Endothelial cell of umbilical vein (primary cell): ENCODE data around the gene IGFL3. TPM values are rescaled to one million over a fixed set of nuclear protein-coding genes. Genes with fewer than 3 reads are reported as not detected.
A peak's percentile ranks its signal among the peaks of the same experiment; 100 is the strongest.

ENCODE experiments used
- BruUV-seq: library from RNA; stranded (reverse); fragments of 400-500 nt; replicated peaks from 2 replicates; lab custom pipeline; 2021; lab: Mats Ljungman, UMichigan
- CTCF ChIA-PET: fragments of 300-600, 350-600 bp; sonication (Branson Sonifier 250); formaldehyde crosslinking; loops from one replicate; lab custom pipeline; 2021; ENCODE audit warnings: antibody characterized with exemption, inconsistent platforms; lab: Charles Lee
- POLR2A ChIA-PET: fragments of 300-600, 350-600 bp; sonication (Branson Sonifier 250); formaldehyde crosslinking; loops from one replicate; lab custom pipeline; 2021; ENCODE audit warnings: antibody characterized with exemption, inconsistent platforms; lab: Charles Lee
- DNase-seq: peaks from one replicate; pipeline ENCODE4 v3.0.0-alpha.2; 2011; ENCODE audit warnings: low read depth, low spot score
- FAIRE-seq: peaks from 2 replicates; lab custom pipeline; 2011; peaks lifted over from hg19 to GRCh38; lab: Jason Lieb, UNC
- H2AFZ ChIP-seq: 2 replicates; pipeline ENCODE4 v1.6.0; 2012; ENCODE audit warnings: low read depth, low read length, control low read depth, inconsistent platforms
- H3K27ac ChIP-seq: 2 replicates; pipeline ENCODE4 v1.5.1; 2011; ENCODE audit warnings: low read depth, mild to moderate bottlenecking, control low read depth, low read length, moderate library complexity; ENCODE audit not compliant: insufficient read depth
- H3K27me3 ChIP-seq, 2 experiments: 2 replicates each; pipeline versions ENCODE4 v1.6.0 to v1.6.1; 2011; ENCODE audit warnings: low read length in 2 of 2, mixed read lengths in 1 of 2; ENCODE audit not compliant: control insufficient read depth in 2 of 2, insufficient read depth in 2 of 2
- H3K36me3 ChIP-seq, 2 experiments: 2 replicates in 1 of 2; 3 replicates in 1 of 2; pipeline ENCODE4 v1.5.1; 2011; ENCODE audit warnings: low read length in 2 of 2, mild to moderate bottlenecking in 1 of 2, moderate library complexity in 1 of 2; ENCODE audit not compliant: control insufficient read depth in 2 of 2, insufficient read depth in 2 of 2; ENCODE audit errors: extremely low read depth in 1 of 2
- H3K4me1 ChIP-seq: 3 replicates; pipeline ENCODE4 v1.5.1; 2011; ENCODE audit warnings: mild to moderate bottlenecking, low read length; ENCODE audit not compliant: control insufficient read depth, insufficient read depth; ENCODE audit errors: extremely low read depth
- H3K4me2 ChIP-seq: 2 replicates; pipeline ENCODE4 v1.6.1; 2011; ENCODE audit warnings: low read length, control low read depth, mixed read lengths; ENCODE audit not compliant: insufficient read depth
- H3K4me3 ChIP-seq, 3 experiments: fragments of 200-600 bp in 1 of 3; sonication (generic), shearing (Covaris generic) in 1 of 3; replicated peaks in 1 of 3; 2 replicates each; pipeline ENCODE4 v1.5.1; 2011 to 2016; ENCODE audit warnings: control low read depth in 3 of 3, low read length in 3 of 3, mild to moderate bottlenecking in 2 of 3, inconsistent platforms in 1 of 3, low read depth in 1 of 3, moderate library complexity in 1 of 3; ENCODE audit not compliant: insufficient read depth in 1 of 3
- H3K79me2 ChIP-seq: 2 replicates; pipeline ENCODE4 v1.6.0; 2012; ENCODE audit warnings: low read length, inconsistent platforms; ENCODE audit not compliant: control insufficient read depth, insufficient read depth
- H3K9ac ChIP-seq: replicated peaks from 2 replicates; pipeline ENCODE3; 2011; ENCODE audit warnings: low read length, control low read depth; ENCODE audit not compliant: insufficient read depth; ENCODE audit errors: extremely low read depth
- H3K9me1 ChIP-seq: replicated peaks from 3 replicates; pipeline ENCODE4 v1.6.0; 2011; ENCODE audit warnings: mild to moderate bottlenecking, low read length; ENCODE audit not compliant: control insufficient read depth, insufficient read depth; ENCODE audit errors: extremely low read depth
- H3K9me3 ChIP-seq: replicated peaks from 2 replicates; pipeline ENCODE4 v1.5.1; 2012; ENCODE audit warnings: low read length, inconsistent platforms; ENCODE audit not compliant: control insufficient read depth, insufficient read depth
- H4K20me1 ChIP-seq: replicated peaks from 2 replicates; pipeline ENCODE3; 2011; ENCODE audit warnings: mild to moderate bottlenecking, low read length; ENCODE audit not compliant: control insufficient read depth, insufficient read depth; ENCODE audit errors: extremely low read depth
- EZH2 ChIP-seq: IDR thresholded peaks from 2 replicates; pipeline ENCODE4 v1.6.1; 2012; ENCODE audit warnings: borderline replicate concordance, low read depth, mild to moderate bottlenecking, moderate library complexity, low read length, inconsistent platforms; ENCODE audit not compliant: severe bottlenecking
- FOS ChIP-seq: IDR thresholded peaks from 2 replicates; pipeline ENCODE4 v1.6.1; 2011; ENCODE audit warnings: mild to moderate bottlenecking, low read length, moderate library complexity, borderline replicate concordance; ENCODE audit not compliant: insufficient read depth
- JUN ChIP-seq: IDR thresholded peaks from 2 replicates; pipeline ENCODE4 v1.6.1; 2011; ENCODE audit warnings: borderline replicate concordance, low read depth; ENCODE audit not compliant: insufficient read length, insufficient read depth
- MYC ChIP-seq: IDR thresholded peaks from one replicate; pipeline ENCODE4 v1.6.1; 2011; ENCODE audit warnings: mild to moderate bottlenecking, low read depth, low read length
- POLR2AphosphoS5 ChIP-seq: IDR thresholded peaks from 2 replicates; pipeline ENCODE4 v1.6.1; 2012; ENCODE audit warnings: low read depth, mild to moderate bottlenecking, control low read depth, low read length, moderate library complexity; ENCODE audit not compliant: insufficient read depth
- dilution Hi-C: fragments of 300-500 bp; cut with MboI; formaldehyde crosslinking; loops from one replicate; pipeline ENCODE4 v1.15.0; 2019; ENCODE audit warnings: low sequenced_read_pairs; ENCODE audit not compliant: extremely low pct_ligation_motif_present
- intact Hi-C: fragments of 100-400 bp; cut with micrococcal nuclease; formaldehyde crosslinking; loops from one replicate; pipeline ENCODE4 v1.10.0; 2022
- polyA plus RNA-seq, 4 experiments: library from polyadenylated mRNA; depleted of rRNA in 3 of 4; stranded (reverse) in 3 of 4; unstranded in 1 of 4; fragments of >200 nt; gene quantifications; 2 replicates each; pipeline versions ENCODE4 v1.2.1 to v1.2.3, GENCODE V29; 2011 to 2012; ENCODE audit warnings: missing spikeins in 1 of 4
- total RNA-seq: library from RNA; stranded (reverse); gene quantifications from 2 replicates; pipeline ENCODE4 v1.2.3, GENCODE V29; 2021
- TF ChIP-seq, protein P1 (sequence below), 2 donors: IDR thresholded peaks; 1 replicate in 1 of 2; 2 replicates in 1 of 2; pipeline ENCODE4 v1.5.1; 2011; ENCODE audit warnings: low read length in 2 of 2, mild to moderate bottlenecking in 2 of 2, moderate library complexity in 2 of 2, control low read depth in 1 of 2, inconsistent platforms in 1 of 2, low read depth in 1 of 2; ENCODE audit not compliant: insufficient read depth in 1 of 2; ENCODE audit errors: extremely low read depth in 1 of 2

The IGFL3 gene
- total and polyA plus RNA-seq, 2 donors (not counting 3 experiments of a cell fraction or from before 2014, with no cell fraction given) = not detected

DNA sequence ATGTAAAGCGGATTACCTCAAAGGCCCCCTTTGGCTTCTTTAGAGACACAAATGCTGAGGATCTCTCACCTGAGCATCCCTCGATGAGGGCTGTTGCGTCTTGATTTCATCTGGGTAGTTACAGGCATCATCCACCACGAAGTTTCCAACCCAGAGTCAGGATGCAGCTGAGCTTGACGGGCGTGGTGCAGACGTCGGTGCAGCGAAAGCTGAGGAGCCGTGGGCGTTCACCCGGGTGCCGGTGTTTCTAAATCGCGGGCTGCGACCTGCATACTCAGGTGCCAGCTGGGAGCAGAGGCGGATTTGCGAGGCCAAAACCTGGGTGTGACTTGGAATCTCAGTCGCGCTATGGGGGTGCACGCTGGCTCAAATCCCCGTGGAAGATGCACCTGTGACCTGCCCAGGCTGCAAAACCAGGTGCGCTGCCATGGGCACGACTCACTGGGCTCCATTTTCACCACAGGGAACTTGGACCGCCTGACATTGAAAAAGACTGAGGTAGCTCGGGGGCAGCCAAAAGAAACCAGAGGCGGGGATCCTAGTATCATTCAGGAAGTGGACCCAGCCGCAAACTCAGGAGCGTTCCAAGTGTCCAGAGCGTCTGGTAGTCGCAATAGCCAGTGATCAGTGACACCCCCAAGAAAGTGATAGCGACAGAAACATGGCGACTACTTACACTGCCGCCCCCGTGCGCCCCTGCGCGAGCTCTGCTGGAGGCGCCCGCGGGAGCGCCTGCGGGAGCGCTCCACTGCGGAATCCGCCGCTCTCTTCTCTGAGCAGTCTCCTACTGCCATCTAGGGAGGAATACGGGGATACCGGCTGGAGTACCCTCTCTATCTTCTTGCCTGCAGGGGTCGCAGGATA, 47.3 kb downstream of the IGFL3 start:
- no peak overlapping the region for H3K9ac ChIP-seq
- no peaks in the 10 kb centered on the region for H3K9me1 ChIP-seq
- H4K20me1 ChIP-seq = no peaks in the 10 kb centered on the region
- peak overlapping the region; percentile 18 for H3K4me2 ChIP-seq
- no peak overlapping the region for H3K27ac ChIP-seq
- peak overlapping the region in 1 of 3 experiments; percentile 17 for H3K4me3 ChIP-seq
- H3K27me3 ChIP-seq = peaks cover 31 to 45% of the 10 kb centered on the region in 2 experiments
- FAIRE-seq = peak; percentile 77
- no peaks in the 10 kb centered on the region for H3K36me3 ChIP-seq
- no TSS peak for BruUV-seq
- intact Hi-C loops = loop anchor here (1.0 kb wide), 1 partner anchor 48 kb away; no protein-coding TSS in a partner anchor
- H3K9me3 ChIP-seq = no peaks in the 10 kb centered on the region
- DNase-seq = peak; percentile 82
- H2AFZ ChIP-seq = no peak overlapping the region
- H3K79me2 ChIP-seq = no peaks in the 10 kb centered on the region
- CTCF ChIA-PET = interaction anchor here (0.6 to 7.7 kb wide), 33 partner anchors 9 to 262 kb away, joined by 3 to 460 read pairs (median 3); partner anchors contain the start of genes IGFL4, IRF2BP1, PGLYRP1 and RSPH6A
- peaks cover 4% of the 10 kb centered on the region for H3K4me1 ChIP-seq
- POLR2A ChIA-PET = no interaction called here
- TF ChIP-seq, protein P1, sequence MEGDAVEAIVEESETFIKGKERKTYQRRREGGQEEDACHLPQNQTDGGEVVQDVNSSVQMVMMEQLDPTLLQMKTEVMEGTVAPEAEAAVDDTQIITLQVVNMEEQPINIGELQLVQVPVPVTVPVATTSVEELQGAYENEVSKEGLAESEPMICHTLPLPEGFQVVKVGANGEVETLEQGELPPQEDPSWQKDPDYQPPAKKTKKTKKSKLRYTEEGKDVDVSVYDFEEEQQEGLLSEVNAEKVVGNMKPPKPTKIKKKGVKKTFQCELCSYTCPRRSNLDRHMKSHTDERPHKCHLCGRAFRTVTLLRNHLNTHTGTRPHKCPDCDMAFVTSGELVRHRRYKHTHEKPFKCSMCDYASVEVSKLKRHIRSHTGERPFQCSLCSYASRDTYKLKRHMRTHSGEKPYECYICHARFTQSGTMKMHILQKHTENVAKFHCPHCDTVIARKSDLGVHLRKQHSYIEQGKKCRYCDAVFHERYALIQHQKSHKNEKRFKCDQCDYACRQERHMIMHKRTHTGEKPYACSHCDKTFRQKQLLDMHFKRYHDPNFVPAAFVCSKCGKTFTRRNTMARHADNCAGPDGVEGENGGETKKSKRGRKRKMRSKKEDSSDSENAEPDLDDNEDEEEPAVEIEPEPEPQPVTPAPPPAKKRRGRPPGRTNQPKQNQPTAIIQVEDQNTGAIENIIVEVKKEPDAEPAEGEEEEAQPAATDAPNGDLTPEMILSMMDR (IDR thresholded peaks at IDR 0.05; ENCODE audit: extremely low read depth in 1 of 2, insufficient read depth in 1 of 2, low read depth in 1 of 2, low read length in 2 of 2) = peak; percentile 97 to 98
- TF ChIP-seq EZH2 (peak; percentile 65), JUN (no peak), FOS (peak; percentile 92), POLR2AphosphoS5 (peak; percentile 28), MYC (no peak)
- dilution Hi-C loops = no loop called here
